NCI-H69 (cell line): ENCODE measurements around the gene MACROH2A1.

Experiments used
- DNase-seq: peaks from one replicate; lab custom pipeline; 2025; lab: John Stamatoyannopoulos, UW

MACROH2A1 gene

GRCh38 chr5:135435467-135436330 lies 36.7 kb upstream of the MACROH2A1 start:
- DNase-seq = no peak

- no peak for DNase-seq
Observed at GRCh38 chr5:135434591-135435466, 35.8 kb upstream of the MACROH2A1 start.

- peak; percentile 38 for DNase-seq
Observed at GRCh38 chr5:135433681-135434426, 34.8 kb upstream of the MACROH2A1 start.

GRCh38 chr5:135432113-135432512 lies 33.1 kb upstream of the MACROH2A1 start:
- no peak for DNase-seq

- no peak for DNase-seq
Observed at GRCh38 chr5:135430135-135430437, 31.1 kb upstream of the MACROH2A1 start.

- no peak for DNase-seq
Observed at GRCh38 chr5:135429301-135430134, 30.5 kb upstream of the MACROH2A1 start.

GRCh38 chr5:135428586-135428985 lies 29.6 kb upstream of the MACROH2A1 start:
- no peak for DNase-seq

GRCh38 chr5:135426102-135427082 lies 27.4 kb upstream of the MACROH2A1 start:
- peak; percentile 82 for DNase-seq

GRCh38 chr5:135425641-135426040 lies 26.6 kb upstream of the MACROH2A1 start:
- no peak for DNase-seq

- no peak for DNase-seq
Observed at GRCh38 chr5:135423846-135424168, 24.8 kb upstream of the MACROH2A1 start.

- DNase-seq = no peak
Observed at GRCh38 chr5:135423146-135423845, 24.3 kb upstream of the MACROH2A1 start.

- no peak for DNase-seq
Observed at GRCh38 chr5:135422419-135422818, 23.4 kb upstream of the MACROH2A1 start.

- no peak for DNase-seq
Observed at GRCh38 chr5:135417083-135417482, 18.1 kb upstream of the MACROH2A1 start.

GRCh38 chr5:135405082-135405481 lies 6.1 kb upstream of the MACROH2A1 start:
- no peak for DNase-seq

GRCh38 chr5:135402031-135402430 lies 3.0 kb upstream of the MACROH2A1 start:
- no peak for DNase-seq

- DNase-seq = peak; percentile 80
Observed at GRCh38 chr5:135400866-135401265, 1.8 kb upstream of the MACROH2A1 start.

GRCh38 chr5:135399794-135400542 lies 937 bp upstream of the MACROH2A1 start:
- DNase-seq = peak; percentile 88

GRCh38 chr5:135398160-135398854 lies 724 bp downstream of the MACROH2A1 start:
- DNase-seq = peak; percentile 95
